TTC549 (cell line): Measurements from ENCODE around the gene NET1.
"Not testable (repeated sequence)": the region's sequence is repeated elsewhere in the genome, so short reads cannot be mapped to it uniquely, and the experiment has no call there.

ENCODE experiments used
- FAIRE-seq: peaks from 2 replicates; lab custom pipeline; 2012; peaks lifted over from hg19 to GRCh38; lab: Jason Lieb, UNC

Gene NET1

DNA sequence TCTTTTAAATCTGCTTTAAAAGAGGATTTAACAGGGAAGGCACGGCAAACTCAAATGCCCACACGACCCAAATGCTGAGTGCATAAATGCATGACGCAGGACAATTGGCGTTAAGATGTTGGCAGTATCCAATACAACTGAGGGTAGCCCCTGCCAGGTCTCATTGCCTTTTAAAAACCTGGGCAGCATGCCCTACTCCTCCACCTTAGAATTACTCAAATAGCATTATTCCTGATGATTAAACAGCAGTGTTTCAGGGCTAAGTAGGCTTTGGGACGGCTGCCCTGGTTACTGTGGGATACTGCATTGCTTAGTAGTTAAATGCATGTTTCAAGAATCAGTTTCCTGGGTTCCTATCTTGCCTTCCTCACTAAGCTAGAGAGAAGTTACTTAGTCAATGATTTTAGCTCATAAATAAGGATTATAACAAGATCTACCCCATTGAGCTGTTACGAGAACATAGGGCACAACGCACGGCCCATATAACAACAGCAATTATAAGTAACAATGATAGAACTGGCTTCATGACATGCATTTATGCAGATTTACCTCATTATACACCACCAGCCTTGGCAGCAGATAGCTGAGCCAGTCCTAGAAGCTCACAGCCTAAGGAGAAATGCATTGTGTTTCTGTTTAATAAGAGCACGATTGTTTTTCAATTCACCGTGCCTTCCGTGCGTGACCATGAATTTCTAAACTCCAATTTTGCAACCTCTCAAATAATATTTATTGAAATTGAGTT lies 15.6 kb upstream of the NET1 start:
- no peak for FAIRE-seq

DNA sequence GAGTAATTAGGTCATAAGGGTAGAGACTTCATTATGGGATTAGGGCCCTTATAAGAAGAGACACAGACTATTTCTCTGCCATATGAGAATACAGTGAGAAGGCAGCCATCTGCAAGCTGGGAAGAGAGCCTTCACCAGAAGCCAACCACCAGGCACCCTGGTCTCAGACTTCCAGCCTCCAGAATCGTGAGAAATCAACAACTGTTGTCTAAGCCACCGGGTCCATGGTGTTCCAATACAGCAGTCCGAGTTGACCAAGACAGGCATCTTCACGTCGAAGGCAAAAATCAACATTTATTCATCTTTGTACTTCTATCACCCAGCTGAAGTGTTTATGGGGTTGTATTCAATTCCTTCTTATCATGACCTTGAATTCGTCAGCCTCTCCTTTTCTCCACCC lies 13.0 kb upstream of the NET1 start:
- FAIRE-seq: no peak

DNA sequence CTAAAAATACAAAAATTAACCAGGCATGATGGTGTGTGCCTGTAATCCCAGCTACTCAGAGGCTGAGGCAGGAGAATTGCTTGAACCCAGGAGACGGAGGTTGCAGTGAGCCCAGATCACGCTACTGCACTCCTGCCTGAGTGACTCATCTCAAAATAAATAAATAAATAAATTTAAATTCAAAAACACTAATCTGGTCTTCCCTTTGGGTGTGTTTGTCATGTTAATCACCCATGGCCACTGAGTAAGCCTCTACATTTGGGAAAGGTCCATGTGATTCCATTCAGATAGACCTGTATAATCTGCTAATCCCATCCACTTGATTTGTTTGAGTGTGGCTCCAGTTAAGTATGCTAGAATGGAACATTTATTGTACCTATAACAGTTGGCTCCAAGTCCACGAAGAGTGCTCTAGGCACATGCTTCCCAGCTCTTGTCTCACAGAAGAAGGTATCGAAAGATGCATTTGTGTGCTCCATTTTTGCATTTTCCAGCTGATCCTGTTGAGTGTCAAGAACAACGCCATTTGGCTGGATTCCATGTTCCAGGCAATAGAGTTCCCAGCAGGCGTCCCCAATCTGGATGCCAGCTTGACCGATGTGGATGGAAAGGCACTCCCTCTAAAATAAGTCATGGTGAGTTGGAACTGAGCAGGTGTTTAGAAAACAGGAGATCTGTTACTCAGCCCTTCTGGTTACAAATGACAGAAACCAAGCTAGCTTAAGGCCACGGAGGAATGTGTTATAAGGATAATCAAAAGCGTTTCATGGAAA lies 11.7 kb upstream of the NET1 start:
- FAIRE-seq: no peak

DNA sequence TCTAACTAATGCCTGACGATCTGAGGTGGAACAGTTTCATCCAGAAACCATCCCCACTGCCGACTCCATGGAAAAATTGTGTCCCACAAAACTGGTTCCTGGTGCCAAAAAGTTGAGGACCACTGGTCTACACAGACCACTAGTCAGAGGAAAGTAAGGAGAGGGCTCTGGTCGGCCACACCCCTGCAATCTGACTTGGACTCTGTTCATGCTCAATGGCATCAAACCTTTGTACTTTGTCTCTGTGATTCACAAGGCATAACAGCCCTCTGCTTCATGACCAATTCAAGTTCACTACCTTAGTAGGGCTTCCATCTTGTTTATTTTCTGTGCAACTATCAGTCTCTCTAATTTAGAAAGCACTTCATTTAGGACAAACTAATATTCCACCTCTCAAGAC lies 9.6 kb upstream of the NET1 start:
- no peak for FAIRE-seq

DNA sequence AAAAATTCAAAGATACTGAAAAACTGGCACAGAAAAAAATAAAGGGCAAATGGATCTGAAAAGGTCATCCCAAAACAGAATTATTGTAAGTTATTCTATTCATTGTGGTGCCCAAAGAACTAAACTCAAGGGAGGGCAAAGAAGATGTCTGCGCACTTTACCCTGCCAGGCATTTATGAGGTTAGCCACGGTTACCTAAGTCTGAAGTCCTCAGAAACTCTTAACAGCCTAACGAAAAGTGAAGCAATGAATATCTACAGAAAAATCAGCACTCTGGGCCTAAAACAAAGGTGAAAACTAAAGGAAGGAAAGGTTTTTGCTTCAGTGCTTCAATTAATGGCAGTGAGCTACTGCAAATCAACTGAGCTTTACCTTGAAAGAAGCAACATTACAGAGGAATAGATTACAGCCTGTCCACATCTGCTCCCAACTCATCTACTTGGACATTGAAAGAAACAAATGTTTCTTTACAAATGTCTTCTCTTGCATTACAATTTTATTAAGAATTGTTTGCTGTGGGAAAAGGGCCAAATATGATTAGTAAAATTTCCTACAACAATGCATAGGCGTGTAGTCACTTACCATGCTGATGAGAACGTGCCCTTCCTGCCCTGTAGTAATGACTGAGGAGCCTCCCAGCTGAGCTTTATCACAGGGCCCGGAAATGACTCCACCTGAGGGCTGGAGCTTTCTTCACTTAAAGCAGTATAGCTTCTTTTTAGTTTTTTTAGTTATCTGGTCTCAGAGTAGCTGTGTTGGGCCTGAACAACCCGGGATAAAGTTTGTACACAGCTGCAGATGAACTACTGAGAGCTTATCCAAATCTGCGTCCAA lies 7.9 kb upstream of the NET1 start, which contains the start of gene TUBAL3:
Gene TUBAL3, minus strand, starts transcription at position 621 of the 834 bp plus-strand sequence. Its CDS starts 36 bp downstream, at position 585.
- no peak for FAIRE-seq

DNA sequence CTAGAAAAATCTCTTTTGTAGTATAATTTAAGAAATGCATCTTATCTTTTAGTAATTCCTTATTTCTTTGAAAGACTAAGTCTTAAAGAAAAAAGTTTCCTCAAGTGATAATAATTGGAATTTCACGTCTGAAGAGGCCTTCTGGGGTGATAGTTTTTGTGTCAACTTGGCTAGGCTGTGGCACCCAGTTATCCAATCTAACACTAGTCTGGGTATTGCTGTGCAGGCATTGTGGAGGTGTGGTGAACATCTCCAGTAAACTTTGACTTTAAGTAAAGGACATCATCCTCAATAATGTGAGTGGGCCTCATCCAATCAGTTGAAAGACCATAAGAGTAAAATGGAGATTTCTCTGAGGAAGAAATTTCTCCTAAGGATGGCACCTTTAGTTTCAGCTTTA lies 5.4 kb upstream of the NET1 start:
- no peak for FAIRE-seq

DNA sequence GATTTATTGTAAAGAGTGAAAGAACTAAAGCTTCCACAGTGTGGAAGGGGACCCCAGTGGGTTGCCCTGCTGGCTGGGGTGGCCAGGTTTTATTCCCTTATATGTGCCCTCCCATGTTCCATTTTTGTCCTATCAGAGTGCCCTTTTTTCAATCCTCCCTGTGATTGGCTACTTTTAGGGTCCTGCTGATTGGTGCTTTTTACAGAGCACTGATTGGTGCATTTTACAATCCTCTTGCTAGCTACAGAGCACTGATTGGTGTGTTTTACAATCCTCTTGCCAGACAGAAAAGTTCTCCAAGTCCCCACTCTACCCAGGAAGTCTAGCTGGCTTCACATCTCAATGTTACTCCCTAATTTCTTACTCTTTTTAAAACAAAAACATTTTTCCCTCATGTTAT lies 1.6 kb upstream of the NET1 start:
- FAIRE-seq: not testable (repeated sequence)

DNA sequence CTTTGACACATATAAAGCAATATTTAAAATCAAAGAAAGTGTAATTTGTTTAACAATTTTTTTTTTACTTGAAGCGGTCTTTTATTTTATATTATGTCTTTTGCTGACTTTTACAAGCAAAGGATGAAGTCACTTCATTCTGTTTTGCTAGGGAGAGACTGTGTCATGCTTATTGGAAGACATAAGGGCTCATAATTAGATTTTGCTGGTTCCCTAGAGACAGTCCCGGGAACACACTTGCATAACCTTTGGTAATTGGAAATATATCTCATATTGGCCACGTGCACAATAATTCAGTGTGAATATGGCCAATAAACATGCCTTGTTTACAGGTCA lies 448 bp upstream of the NET1 start:
- FAIRE-seq: no peak

DNA sequence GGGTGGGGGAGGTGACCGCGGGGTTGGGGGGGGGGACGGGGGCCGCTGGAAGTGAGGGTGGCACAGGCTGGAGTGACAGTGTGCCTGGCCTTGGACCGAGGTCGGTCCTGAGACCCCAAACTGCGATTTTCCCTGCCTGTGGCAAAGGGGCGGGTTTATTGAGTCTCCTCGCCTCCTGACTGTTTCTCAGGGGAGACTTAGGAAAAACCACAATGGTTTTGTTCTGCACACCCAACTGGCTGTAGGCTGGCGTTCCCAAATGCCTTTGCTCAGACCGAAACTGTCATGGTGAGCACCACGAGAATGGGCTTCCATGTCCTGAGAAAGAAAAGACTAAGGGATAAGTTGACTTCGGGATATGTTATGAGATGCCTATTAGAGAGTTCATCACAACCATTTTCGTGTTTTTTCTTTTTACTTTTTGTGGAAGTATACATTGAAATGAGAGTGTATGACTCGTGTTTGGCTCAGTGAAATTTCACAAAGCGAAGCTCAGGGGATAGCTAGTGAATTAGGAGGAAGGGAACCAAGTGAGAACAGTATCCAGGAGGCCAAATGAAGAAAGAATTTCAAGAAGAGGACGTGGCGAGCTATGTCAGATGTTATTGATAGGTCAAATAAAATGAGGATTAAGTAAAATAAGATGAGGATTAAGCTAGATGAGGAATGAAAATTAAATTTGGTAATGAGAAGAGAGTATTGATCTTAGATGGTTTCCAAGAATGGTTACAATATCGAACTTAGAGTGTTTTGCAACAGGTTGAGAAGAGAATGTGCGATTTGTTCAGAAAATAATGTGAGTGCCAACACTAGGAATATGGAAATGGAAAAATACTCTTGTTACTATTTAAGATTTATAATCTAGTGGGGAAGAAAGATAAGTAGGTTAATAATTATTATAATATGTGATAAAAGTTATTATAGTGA lies 918 bp downstream of the NET1 start:
- FAIRE-seq: no peak

DNA sequence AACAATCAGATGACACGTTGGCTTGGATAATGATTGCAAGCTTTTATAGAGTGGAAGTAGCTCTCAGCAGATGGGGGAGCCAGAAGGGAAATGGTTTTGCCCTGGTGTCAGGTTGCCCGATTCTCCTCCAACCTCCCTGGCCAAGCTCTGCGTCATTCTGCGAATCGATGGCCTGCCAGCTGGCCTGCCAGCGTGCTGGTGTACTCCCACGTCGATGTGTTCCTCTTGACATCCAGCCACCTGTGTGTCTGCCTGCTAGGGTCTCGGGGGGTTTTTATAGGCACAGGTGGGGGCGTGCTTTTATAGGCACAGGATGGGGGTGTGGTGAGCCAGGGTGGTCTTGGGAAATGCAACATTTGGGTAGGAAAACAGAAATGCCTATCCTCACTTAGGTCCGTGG lies 4.6 kb downstream of the NET1 start:
- FAIRE-seq: no peak

DNA sequence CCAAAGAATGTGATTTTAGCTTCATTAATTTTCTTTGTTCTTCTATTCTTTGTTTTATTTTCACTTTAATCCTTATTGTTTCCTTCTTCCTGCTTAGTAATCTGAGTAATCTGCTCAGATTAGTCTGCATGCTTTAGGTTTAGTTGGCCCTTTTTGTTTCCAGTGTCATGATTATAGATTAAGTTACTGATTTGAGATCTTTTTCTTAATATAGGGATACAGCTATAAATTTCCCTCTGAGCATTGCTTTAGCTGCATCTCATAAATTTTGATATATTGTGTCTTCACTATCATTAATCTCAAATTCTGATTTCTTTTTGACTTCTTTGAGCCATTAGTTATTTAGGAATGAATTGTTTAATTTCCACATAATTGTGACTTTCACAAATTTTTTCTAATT lies 6.2 kb downstream of the NET1 start:
- FAIRE-seq: no peak

DNA sequence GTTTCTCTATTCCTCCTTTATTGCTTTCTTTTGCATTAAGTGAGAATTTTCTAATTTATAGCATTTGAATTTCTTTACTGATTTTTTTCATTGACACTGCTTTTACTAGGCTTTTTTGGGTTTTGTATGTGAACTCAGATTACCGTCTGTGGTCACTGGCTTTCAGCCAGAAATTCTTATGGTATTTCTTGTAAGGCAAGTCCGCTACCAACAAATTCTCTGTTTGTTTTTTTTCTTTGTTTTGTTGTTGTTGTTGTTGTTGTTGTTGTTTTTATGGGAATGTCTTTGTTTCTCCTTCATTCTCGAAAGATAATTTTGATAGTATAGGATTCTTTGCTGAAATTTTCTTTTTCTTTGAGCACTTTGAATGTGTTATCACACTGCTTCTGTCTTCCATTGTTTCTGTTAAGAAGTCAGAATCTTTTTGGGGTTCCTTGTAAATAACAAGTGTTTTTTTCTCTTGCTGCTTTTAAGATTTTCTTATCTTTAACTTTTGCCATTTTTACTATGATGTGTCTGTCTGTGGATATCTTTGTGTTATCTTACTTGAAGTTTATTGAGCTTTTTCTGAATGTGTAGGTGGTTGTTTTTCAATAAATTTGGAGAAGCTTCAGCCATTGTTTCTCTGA lies 7.2 kb downstream of the NET1 start:
- FAIRE-seq: no peak

DNA sequence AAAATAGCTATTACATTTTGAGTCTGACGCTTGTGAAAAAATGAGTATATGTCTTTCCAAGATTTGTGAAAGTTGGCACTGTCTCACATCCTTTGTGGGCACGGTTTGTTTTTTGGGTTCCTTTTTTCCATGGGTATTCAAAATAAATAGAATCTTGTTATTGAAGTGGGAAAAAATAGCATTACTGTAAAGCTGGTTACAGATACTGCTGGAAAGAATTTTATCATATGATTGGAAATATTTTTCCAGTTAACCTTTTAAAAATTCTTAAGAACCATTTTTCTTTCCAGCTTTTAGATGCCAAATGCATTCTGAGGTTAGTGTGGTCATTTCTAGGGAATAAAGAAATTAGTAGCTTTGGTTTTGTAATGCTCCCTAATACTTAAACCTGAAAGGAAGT lies 11.4 kb downstream of the NET1 start:
- no peak for FAIRE-seq

DNA sequence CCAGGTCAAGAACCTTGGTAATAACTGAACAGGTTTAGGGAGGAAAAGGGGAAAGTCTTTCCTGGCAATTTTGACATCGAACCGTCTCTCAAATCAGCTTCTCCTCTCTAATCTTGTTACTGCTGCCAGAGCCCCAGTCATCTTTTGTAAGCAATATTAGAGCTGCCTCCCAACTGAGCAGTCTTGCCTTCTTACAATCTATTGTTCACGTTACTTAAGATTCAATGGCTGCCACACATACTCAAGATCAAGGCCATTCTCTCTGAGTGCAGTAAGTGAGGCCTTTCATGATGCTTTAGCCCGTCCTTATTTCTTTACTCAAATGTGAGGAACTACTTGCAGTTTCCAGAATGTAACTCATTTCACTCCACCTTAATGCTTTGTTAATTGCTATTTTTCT lies 12.4 kb downstream of the NET1 start:
- no peak for FAIRE-seq

DNA sequence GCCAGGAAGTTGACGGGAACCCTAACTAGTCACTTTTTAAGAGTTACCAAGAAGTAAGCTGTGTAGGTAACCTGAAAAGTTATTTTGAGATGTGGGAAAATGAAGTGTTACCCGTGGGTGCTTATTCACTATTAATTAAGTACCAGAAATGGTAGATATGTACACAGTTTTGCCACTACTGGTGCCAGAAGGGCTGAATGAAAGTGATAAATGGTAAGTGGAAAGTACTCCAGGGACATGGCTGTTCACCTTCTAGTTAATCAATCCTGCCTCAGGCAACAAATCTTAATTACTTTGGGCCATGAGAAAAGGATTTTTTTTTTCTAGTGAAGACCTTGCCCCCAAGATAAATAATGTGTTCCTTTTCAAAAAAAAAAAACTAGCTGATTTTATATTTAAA lies 15.8 kb downstream of the NET1 start:
- FAIRE-seq: no peak

DNA sequence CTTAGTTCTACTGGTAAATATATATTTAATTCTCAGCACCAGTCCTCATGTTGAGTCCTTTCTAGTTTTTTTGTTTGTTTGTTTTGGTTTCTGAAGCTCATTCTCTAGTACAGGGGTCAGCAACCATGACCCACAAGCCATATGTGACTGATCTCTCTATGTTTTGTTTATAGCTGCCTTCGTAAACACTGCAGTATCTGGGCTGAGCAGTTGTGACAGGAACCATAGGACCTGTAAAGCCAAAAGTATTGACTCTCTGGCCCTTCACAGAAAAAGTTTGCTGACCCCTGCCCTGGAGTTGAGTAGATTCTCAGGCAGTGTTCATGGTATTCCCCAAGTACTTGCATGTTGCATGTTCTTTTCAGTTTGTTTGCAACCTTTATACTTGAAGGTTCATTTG lies 20.8 kb downstream of the NET1 start:
- FAIRE-seq: no peak

DNA sequence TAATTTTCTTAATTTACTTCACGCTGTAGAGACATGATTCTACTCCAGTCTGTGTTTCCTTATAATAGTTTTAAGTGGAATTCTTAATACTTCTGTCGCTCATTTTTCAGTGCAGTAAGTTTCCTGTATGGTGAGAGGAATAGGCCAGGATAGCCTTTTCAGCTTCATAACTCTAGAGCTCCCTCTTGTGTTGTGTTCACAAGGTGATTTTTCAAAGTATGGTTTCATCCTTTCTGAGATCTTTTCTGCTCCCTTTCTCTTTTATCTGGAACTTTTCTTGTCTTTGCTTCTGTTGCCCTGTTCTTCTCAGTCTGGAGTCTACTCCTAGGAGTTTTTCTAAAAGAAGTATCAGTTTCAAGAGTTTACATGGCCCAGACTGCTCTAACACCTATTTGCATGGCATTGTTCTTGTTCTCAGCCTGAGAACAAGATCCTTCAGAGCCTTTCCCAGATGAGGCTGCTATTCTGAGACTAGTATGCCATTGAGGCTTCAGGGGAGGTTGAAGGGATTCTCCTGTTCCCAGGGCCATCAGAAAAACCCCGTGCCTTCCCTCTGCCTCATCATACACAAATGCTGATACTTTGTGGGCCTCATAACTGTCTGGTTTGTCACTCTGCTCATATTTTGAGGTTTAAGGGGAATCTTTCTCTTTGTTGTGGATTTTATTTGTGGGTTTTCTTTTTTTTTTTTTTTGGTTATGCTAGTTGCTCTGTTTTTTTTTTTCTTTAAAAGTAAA lies 21.8 kb downstream of the NET1 start:
- FAIRE-seq: peak; percentile 83

DNA sequence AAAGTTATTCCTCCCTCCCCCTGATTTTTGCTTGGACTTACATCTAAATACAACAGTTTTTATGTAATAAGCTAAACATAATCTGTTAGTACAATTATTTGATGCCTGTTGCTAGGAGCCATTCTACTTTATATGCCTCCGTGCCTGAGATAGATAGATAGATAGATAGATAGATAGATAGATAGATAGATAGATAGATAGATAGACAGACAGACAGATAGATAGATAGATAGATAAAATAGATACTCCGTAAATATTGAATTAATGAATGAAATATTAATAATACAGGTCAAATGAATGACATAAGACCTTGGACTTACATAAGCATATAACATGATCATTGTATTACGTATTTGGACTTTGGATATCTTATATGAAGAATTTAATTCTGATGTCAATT lies 23.0 kb downstream of the NET1 start:
- FAIRE-seq: no peak

DNA sequence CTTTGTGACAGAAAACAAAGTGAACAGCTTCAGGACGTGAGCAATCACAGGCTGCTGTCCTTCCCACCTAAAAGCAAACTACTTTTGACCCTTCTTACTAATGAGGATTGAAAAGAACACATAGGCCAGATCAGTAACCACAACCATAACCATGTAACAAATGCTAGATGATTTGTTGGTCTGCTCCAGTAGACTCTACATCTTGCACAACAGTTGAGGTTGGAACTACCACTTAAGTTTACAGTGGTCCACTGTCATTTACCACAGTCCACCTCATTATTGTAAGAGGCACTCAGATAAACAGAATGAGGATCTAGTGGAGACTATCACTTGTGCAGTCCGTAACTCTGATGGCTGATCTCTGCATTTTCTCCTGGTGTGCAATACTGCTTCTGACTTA lies 27.8 kb downstream of the NET1 start:
- FAIRE-seq: no peak

DNA sequence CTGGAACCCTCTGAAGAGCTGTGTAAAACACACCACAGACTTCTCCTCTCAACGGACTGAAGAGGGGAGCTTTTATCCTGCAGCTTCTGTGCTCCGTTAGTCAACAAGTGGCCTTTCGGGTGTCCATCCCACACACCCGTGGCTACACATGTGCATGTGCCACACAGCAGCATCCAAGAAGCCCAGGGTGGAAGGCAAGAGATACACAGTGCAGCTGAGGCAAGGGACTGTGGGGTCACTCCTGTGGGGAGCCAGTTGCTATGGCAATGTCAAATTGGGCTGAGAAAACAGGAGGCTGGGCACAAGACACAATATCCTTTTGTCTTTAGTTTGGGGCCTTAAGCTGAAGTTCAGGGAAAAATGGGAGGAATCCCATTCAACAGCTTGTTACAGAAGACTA lies 28.7 kb downstream of the NET1 start:
- FAIRE-seq: no peak
